ENCODE results near the gene COG8. TPM values are rescaled to one million over a fixed set of nuclear protein-coding genes. Genes with fewer than 3 reads are reported as not detected.

COG8 gene
- total and polyA plus RNA-seq, 9 of the 15 experiments (the other 6 are each of a cell fraction or from before 2014, with no cell fraction given): 3.7 to 42.6 (median 30.1) TPM

- TF ChIP-seq ZBTB5 (IDR thresholded peaks at IDR 0.05): no peak
These were observed 55.5 kb downstream of the COG8 start (continued) for GRCh38 chr16:69283851-69284250.

GRCh38 chr16:69277413-69277812 is 62.0 kb downstream of the COG8 start:
- no peak overlapping the region for H3K27ac ChIP-seq (ENCODE audit: extremely low read depth, low read depth, low read length)
- FAIRE-seq (no peak), DNase-seq (ENCODE audit: extremely low read depth in 1 of 4, low spot score in 3 of 4) (no peak), ATAC-seq (no peak)
- in situ Hi-C loops (cut with MboI): no loop called here
- H2AFZ ChIP-seq (ENCODE audit: low read depth, low read length): no peak overlapping the region
- no peaks in the 10 kb centered on the region for H3K27me3 ChIP-seq (ENCODE audit: control insufficient read depth in 2 of 2, insufficient read depth in 2 of 2, low read length in 2 of 2)
- ChIA-PET POLR2A (interaction anchor here (1.5 kb wide), 1 partner anchor 66 kb away, joined by 3 read pairs; no protein-coding TSS in a partner anchor), CTCF (ENCODE audit: low intra/inter-chr PET ratio) (no interaction called here)
- no peaks in the 10 kb centered on the region for H3K79me2 ChIP-seq (ENCODE audit: control insufficient read depth, insufficient read depth, low read length)
- no peaks in the 10 kb centered on the region for H4K20me1 ChIP-seq (replicated peaks; ENCODE audit: control insufficient read depth, insufficient read depth, low read length)
- 79% methylated on average over 1 of the region's 1 CpG for WGBS (ENCODE audit: insufficient coverage, low coverage, missing lambda C conversion rate)
- no peaks in the 10 kb centered on the region for H3K4me1 ChIP-seq (replicated peaks in 1 of 2; ENCODE audit: control insufficient read depth in 2 of 2, insufficient read depth in 2 of 2, low read length in 2 of 2)
- H3K9me1 ChIP-seq (ENCODE audit: control insufficient read depth, insufficient read depth, low read length): no peaks in the 10 kb centered on the region
- intact Hi-C loops (cut with micrococcal nuclease): no loop called here
- no peaks in the 10 kb centered on the region for H3K36me3 ChIP-seq (ENCODE audit: control insufficient read depth, insufficient read depth, low read length)
- H3K9me3 ChIP-seq (replicated peaks; ENCODE audit: control insufficient read depth, insufficient read depth, low read depth, low read length): no peaks in the 10 kb centered on the region
- no peak for TF ChIP-seq BDP1 (IDR thresholded peaks at IDR 0.05; ENCODE audit: insufficient read depth, insufficient read length)
- no peak for TF ChIP-seq BHLHE40 (IDR thresholded peaks at IDR 0.05; ENCODE audit: low read length)
- TF ChIP-seq DPF2 (IDR thresholded peaks at IDR 0.05): no peak
- TF ChIP-seq SMC3 (conservative IDR thresholded peaks at IDR 0.05; ENCODE audit: insufficient read depth, low read depth, low read length): no peak
- no peak overlapping the region for H3K9ac ChIP-seq (ENCODE audit: insufficient read depth in 1 of 2, low read depth in 2 of 2, low read length in 2 of 2)
- no peak overlapping the region for H3K4me2 ChIP-seq (ENCODE audit: insufficient read depth, low read length)
- BruUV-seq (replicated peaks): no TSS peak
- no peak overlapping the region for H3K4me3 ChIP-seq

Other genes with a start within 250 kb of the COG8 start
Only the 7 nearest of the 11 such genes appear.
- gene SNTB2, start 152.4 kb downstream of the COG8 start, total RNA-seq (2014; rRNA removed): 6.9 and 15.5 TPM in 2 replicates
- gene SNTB2, start 152.4 kb downstream of the COG8 start, total RNA-seq (2014; rRNA removed; fragmentation: Illumina TruSeq; extraction: Trizol): 5.7 and 7.2 TPM in 2 replicates
- gene SNTB2, start 152.4 kb downstream of the COG8 start, total RNA-seq (2015; rRNA removed; fragmentation: Illumina TruSeq; extraction: Trizol): 6.3 TPM in 2 replicates
- gene SNTB2, start 152.4 kb downstream of the COG8 start, total RNA-seq (2021): 13.7 and 14.1 TPM in 2 replicates
- gene SNTB2, start 152.4 kb downstream of the COG8 start, polyA plus RNA-seq (2011; rRNA removed): 7.6 and 9.5 TPM in 2 replicates
- 3.4 and 3.9 TPM in 2 replicates for gene SNTB2, start 152.4 kb downstream of the COG8 start, polyA plus RNA-seq (2014; fragmentation: Illumina TruSeq; extraction: Trizol)
- gene SNTB2, start 152.4 kb downstream of the COG8 start, polyA plus RNA-seq (2014; fragmentation: Nextera tagmentation; extraction: Ambion mirVana): 1 to 10 TPM; 1.2 to 1.9 TPM
- 4.1 and 4.4 TPM in 2 replicates for gene SNTB2, start 152.4 kb downstream of the COG8 start, polyA plus RNA-seq (2014; rRNA removed)
- 35.5 and 48.9 TPM in 2 replicates for gene VPS4A, start 28.2 kb downstream of the COG8 start, total RNA-seq (2014; rRNA removed)
- gene VPS4A, start 28.2 kb downstream of the COG8 start, total RNA-seq (2014; rRNA removed; fragmentation: Illumina TruSeq; extraction: Trizol): 20.3 and 23.9 TPM in 2 replicates
- 29.9 and 30.7 TPM in 2 replicates for gene VPS4A, start 28.2 kb downstream of the COG8 start, total RNA-seq (2015; rRNA removed; fragmentation: Illumina TruSeq; extraction: Trizol)
- 37.8 and 38.1 TPM in 2 replicates for gene VPS4A, start 28.2 kb downstream of the COG8 start, total RNA-seq (2021)
- 16.1 and 16.3 TPM in 2 replicates for gene VPS4A, start 28.2 kb downstream of the COG8 start, polyA plus RNA-seq (2011; rRNA removed)
- gene VPS4A, start 28.2 kb downstream of the COG8 start, polyA plus RNA-seq (2014; fragmentation: Illumina TruSeq; extraction: Trizol): 42.6 and 45.4 TPM in 2 replicates
- gene VPS4A, start 28.2 kb downstream of the COG8 start, polyA plus RNA-seq (2014; fragmentation: Nextera tagmentation; extraction: Ambion mirVana): 1 to 10 TPM; 7.6 to 8.1 TPM
- 37.4 and 40.6 TPM in 2 replicates for gene VPS4A, start 28.2 kb downstream of the COG8 start, polyA plus RNA-seq (2014; rRNA removed)
- 60.6 and 72.4 TPM in 2 replicates for gene PDF, start 9.0 kb downstream of the COG8 start, total RNA-seq (2014; rRNA removed)
- gene PDF, start 9.0 kb downstream of the COG8 start, total RNA-seq (2014; rRNA removed; fragmentation: Illumina TruSeq; extraction: Trizol): 0.67 and 1.7 TPM in 2 replicates
- 6.2 and 10.1 TPM in 2 replicates for gene PDF, start 9.0 kb downstream of the COG8 start, total RNA-seq (2015; rRNA removed; fragmentation: Illumina TruSeq; extraction: Trizol)
- gene PDF, start 9.0 kb downstream of the COG8 start, total RNA-seq (2021): 31.5 and 36.3 TPM in 2 replicates
- gene PDF, start 9.0 kb downstream of the COG8 start, polyA plus RNA-seq (2011; rRNA removed): 4.3 and 5.3 TPM in 2 replicates
- 5.6 and 11.1 TPM in 2 replicates for gene PDF, start 9.0 kb downstream of the COG8 start, polyA plus RNA-seq (2014; fragmentation: Illumina TruSeq; extraction: Trizol)
- under 1 TPM; 0.15 to 0.25 TPM for gene PDF, start 9.0 kb downstream of the COG8 start, polyA plus RNA-seq (2014; fragmentation: Nextera tagmentation; extraction: Ambion mirVana)
- gene PDF, start 9.0 kb downstream of the COG8 start, polyA plus RNA-seq (2014; rRNA removed): 40.0 and 45.5 TPM in 2 replicates
- gene NIP7, start 208 bp upstream of the COG8 start, total RNA-seq (2014; rRNA removed): 41.2 and 45.2 TPM in 2 replicates
- gene NIP7, start 208 bp upstream of the COG8 start, total RNA-seq (2014; rRNA removed; fragmentation: Illumina TruSeq; extraction: Trizol): 73.9 and 77.8 TPM in 2 replicates
- gene NIP7, start 208 bp upstream of the COG8 start, total RNA-seq (2015; rRNA removed; fragmentation: Illumina TruSeq; extraction: Trizol): 82.9 and 85.5 TPM in 2 replicates
- 52.8 and 58.1 TPM in 2 replicates for gene NIP7, start 208 bp upstream of the COG8 start, total RNA-seq (2021)
- gene NIP7, start 208 bp upstream of the COG8 start, polyA plus RNA-seq (2011; rRNA removed): 18.9 and 28.9 TPM in 2 replicates
- 71.2 and 78.3 TPM in 2 replicates for gene NIP7, start 208 bp upstream of the COG8 start, polyA plus RNA-seq (2014; fragmentation: Illumina TruSeq; extraction: Trizol)
- 10 to 100 TPM; 72.5 to 78.3 TPM for gene NIP7, start 208 bp upstream of the COG8 start, polyA plus RNA-seq (2014; fragmentation: Nextera tagmentation; extraction: Ambion mirVana)
- gene NIP7, start 208 bp upstream of the COG8 start, polyA plus RNA-seq (2014; rRNA removed): 57.7 and 67.0 TPM in 2 replicates
- 0.18 TPM in 1 of 2 replicates, not detected in the other for gene TMED6, start 12.2 kb upstream of the COG8 start, total RNA-seq (2014; rRNA removed)
- gene TMED6, start 12.2 kb upstream of the COG8 start, total RNA-seq (2014; rRNA removed; fragmentation: Illumina TruSeq; extraction: Trizol): 0.22 and 0.25 TPM in 2 replicates
- gene TMED6, start 12.2 kb upstream of the COG8 start, total RNA-seq (2015; rRNA removed; fragmentation: Illumina TruSeq; extraction: Trizol): 0.25 TPM in 1 of 2 replicates, not detected in the other
- 0.51 TPM in 1 of 2 replicates, not detected in the other for gene TMED6, start 12.2 kb upstream of the COG8 start, total RNA-seq (2021)
- 0.14 and 0.20 TPM in 2 replicates for gene TMED6, start 12.2 kb upstream of the COG8 start, polyA plus RNA-seq (2011; rRNA removed)
- gene TMED6, start 12.2 kb upstream of the COG8 start, polyA plus RNA-seq (2014; fragmentation: Illumina TruSeq; extraction: Trizol): 0.22 TPM in 1 of 2 replicates, not detected in the other
- gene TMED6, start 12.2 kb upstream of the COG8 start, polyA plus RNA-seq (2014; fragmentation: Nextera tagmentation; extraction: Ambion mirVana): under 1 TPM; 0.32 to 0.45 TPM
- not detected in 2 replicates for gene TMED6, start 12.2 kb upstream of the COG8 start, polyA plus RNA-seq (2014; rRNA removed)
- 12.9 and 16.4 TPM in 2 replicates for gene TERF2, start 46.4 kb upstream of the COG8 start, total RNA-seq (2014; rRNA removed)
- gene TERF2, start 46.4 kb upstream of the COG8 start, total RNA-seq (2014; rRNA removed; fragmentation: Illumina TruSeq; extraction: Trizol): 18.5 and 18.6 TPM in 2 replicates
- gene TERF2, start 46.4 kb upstream of the COG8 start, total RNA-seq (2015; rRNA removed; fragmentation: Illumina TruSeq; extraction: Trizol): 17.9 and 22.4 TPM in 2 replicates
- 33.5 and 38.3 TPM in 2 replicates for gene TERF2, start 46.4 kb upstream of the COG8 start, total RNA-seq (2021)
- 28.8 and 30.7 TPM in 2 replicates for gene TERF2, start 46.4 kb upstream of the COG8 start, polyA plus RNA-seq (2011; rRNA removed)
- gene TERF2, start 46.4 kb upstream of the COG8 start, polyA plus RNA-seq (2014; fragmentation: Illumina TruSeq; extraction: Trizol): 44.1 and 56.6 TPM in 2 replicates
- gene TERF2, start 46.4 kb upstream of the COG8 start, polyA plus RNA-seq (2014; fragmentation: Nextera tagmentation; extraction: Ambion mirVana): 10 to 100 TPM; 15.0 to 18.1 TPM
- gene TERF2, start 46.4 kb upstream of the COG8 start, polyA plus RNA-seq (2014; rRNA removed): 21.8 and 24.6 TPM in 2 replicates
- 29.9 and 69.7 TPM in 2 replicates for gene CYB5B, start 85.1 kb upstream of the COG8 start, total RNA-seq (2014; rRNA removed)
- gene CYB5B, start 85.1 kb upstream of the COG8 start, total RNA-seq (2014; rRNA removed; fragmentation: Illumina TruSeq; extraction: Trizol): 133 and 137 TPM in 2 replicates
- gene CYB5B, start 85.1 kb upstream of the COG8 start, total RNA-seq (2015; rRNA removed; fragmentation: Illumina TruSeq; extraction: Trizol): 98.0 and 101 TPM in 2 replicates
- 103 and 107 TPM in 2 replicates for gene CYB5B, start 85.1 kb upstream of the COG8 start, total RNA-seq (2021)
- gene CYB5B, start 85.1 kb upstream of the COG8 start, polyA plus RNA-seq (2011; rRNA removed): 196 and 274 TPM in 2 replicates
- 167 and 198 TPM in 2 replicates for gene CYB5B, start 85.1 kb upstream of the COG8 start, polyA plus RNA-seq (2014; fragmentation: Illumina TruSeq; extraction: Trizol)
- gene CYB5B, start 85.1 kb upstream of the COG8 start, polyA plus RNA-seq (2014; fragmentation: Nextera tagmentation; extraction: Ambion mirVana): 100 to 1,000 TPM; 136 to 198 TPM
- 75.6 and 98.3 TPM in 2 replicates for gene CYB5B, start 85.1 kb upstream of the COG8 start, polyA plus RNA-seq (2014; rRNA removed)

All from K562 (cell line).